ENCODE measurements around the gene UGT1A6.

UGT1A6 gene

DNA sequence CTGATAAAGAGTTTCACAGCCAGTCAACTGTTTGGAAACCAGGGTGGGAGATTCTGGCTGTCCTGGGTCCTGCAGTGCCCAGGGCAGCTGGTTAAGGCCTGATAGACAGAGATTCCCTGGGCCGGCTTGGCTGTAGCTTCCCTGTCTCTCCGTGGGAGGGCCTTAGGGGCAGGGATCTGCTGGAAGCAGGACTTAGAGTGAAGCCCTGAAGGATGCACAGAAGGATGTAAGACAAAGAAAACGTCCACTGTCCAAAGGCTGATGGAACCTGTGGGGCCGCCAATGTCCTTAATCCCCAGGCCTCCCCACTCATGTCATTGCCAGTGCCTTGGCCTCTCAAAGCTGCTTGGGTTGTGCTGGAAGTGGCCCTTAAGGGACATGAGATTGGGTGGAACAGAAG, 118.4 kb downstream of the UGT1A6 start:
- DNase-seq (ENCODE audit: low read depth) = no peak
- no peak overlapping the region for H3K4me3 ChIP-seq (ENCODE audit: control insufficient read depth, low read depth, low read length)
- TF ChIP-seq CTCF (IDR thresholded peaks at IDR 0.05; ENCODE audit: control insufficient read depth, insufficient read depth, low read depth, low read length, missing control alignments) = no peak

DNA sequence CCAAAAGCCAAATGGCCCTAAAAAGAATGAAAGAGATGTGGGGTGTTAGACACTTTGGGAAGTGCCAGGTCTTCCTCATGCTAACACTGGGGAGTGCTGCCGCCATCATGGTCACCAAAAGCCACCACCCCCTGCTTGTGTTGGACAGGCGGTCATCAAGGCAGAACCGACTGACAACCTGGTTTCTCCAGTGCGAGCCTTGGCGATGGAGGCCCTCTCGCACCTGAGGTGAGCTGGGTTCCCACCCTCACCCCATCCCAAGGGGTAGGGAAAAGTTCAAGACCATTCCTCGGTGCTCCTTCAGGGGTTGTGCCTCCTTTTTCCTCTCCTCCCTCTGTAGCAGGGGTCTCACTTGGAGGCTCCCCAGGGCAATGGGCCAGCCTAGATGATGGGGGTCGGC, 119.0 kb downstream of the UGT1A6 start:
- DNase-seq (ENCODE audit: low read depth) = no peak
- no peak for TF ChIP-seq CTCF (IDR thresholded peaks at IDR 0.05; ENCODE audit: control insufficient read depth, insufficient read depth, low read depth, low read length, missing control alignments)

GRCh38 chr2:233813236-233814055, 120.8 kb downstream of the UGT1A6 start:
- no peak overlapping the region for H3K4me3 ChIP-seq (ENCODE audit: control insufficient read depth, low read depth, low read length)
- no peak for TF ChIP-seq CTCF (IDR thresholded peaks at IDR 0.05; ENCODE audit: control insufficient read depth, insufficient read depth, low read depth, low read length, missing control alignments)
- no peak for DNase-seq (ENCODE audit: low read depth)

More for the DNA sequence above, 119.0 kb downstream of the UGT1A6 start:
- H3K4me3 ChIP-seq (ENCODE audit: control insufficient read depth, low read depth, low read length) = no peak overlapping the region

DNA sequence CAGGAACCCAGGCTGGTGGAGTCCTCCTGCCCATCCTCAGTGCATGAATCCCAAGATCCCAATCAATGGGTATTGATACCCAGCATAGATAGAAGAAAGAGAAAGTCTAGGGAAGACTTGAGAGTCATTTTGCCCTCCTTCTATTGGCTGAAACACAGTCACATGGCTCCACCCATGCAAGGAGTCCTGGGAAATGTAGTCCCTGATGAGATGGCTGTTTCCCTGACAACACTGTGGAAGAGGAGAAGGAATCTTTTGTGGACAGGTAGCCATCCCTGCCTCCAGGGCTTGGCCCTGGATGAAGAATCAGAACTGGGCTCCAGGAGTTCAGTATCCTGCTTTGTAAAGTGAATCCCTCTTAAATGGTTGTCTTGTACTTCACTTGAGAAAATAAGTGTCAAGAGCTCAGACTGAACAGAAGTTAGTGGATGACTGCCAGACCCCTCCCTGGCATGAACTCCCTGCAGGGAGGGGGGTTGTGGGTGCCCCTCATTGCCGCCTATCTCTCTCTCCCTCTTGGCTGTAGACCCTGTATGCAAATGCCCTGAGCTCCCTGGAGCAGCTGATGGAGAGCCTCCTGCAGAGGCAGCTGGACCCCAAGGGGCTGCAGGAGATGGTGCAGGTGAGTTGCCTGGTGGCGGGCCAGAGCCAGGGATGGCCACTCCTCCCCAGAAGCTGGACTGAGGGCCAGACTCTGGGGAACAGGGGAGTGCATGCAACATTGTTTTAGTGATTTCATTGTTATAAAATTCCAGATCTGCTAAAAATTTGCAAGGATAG, 121.6 kb downstream of the UGT1A6 start:
- no peak overlapping the region for H3K4me3 ChIP-seq (ENCODE audit: control insufficient read depth, low read depth, low read length)
- DNase-seq (ENCODE audit: low read depth) = no peak
- no peak for TF ChIP-seq CTCF (IDR thresholded peaks at IDR 0.05; ENCODE audit: control insufficient read depth, insufficient read depth, low read depth, low read length, missing control alignments)

GRCh38 chr2:233815861-233816260, 123.2 kb downstream of the UGT1A6 start:
- H3K4me3 ChIP-seq (ENCODE audit: control insufficient read depth, low read depth, low read length) = no peak overlapping the region
- DNase-seq (ENCODE audit: low read depth) = peak; percentile 18
- no peak for TF ChIP-seq CTCF (IDR thresholded peaks at IDR 0.05; ENCODE audit: control insufficient read depth, insufficient read depth, low read depth, low read length, missing control alignments)

GRCh38 chr2:233816334-233816733, 123.6 kb downstream of the UGT1A6 start:
- no peak overlapping the region for H3K4me3 ChIP-seq (ENCODE audit: control insufficient read depth, low read depth, low read length)
- no peak for DNase-seq (ENCODE audit: low read depth)
- no peak for TF ChIP-seq CTCF (IDR thresholded peaks at IDR 0.05; ENCODE audit: control insufficient read depth, insufficient read depth, low read depth, low read length, missing control alignments)

Data from AG09309 (cell line).